Tibial artery (tissue), 4 donors: ENCODE results near the gene LACRT.

Source experiments
- DNase-seq, 2 donors: peaks; one replicate each; pipeline ENCODE4 v3.0.0-alpha.2; 2019
- H3K27ac ChIP-seq, 2 donors: fragments of 200-600 bp; sonication (generic) in 1 of 2; 1 replicate in 1 of 2; 2 replicates in 1 of 2; pipeline ENCODE4 v1.5.1; 2018 to 2019; ENCODE audit warnings: mild to moderate bottlenecking in 1 of 2
- H3K27me3 ChIP-seq, 2 donors: fragments of 200-600 bp; sonication (generic) in 1 of 2; one replicate each; pipeline versions ENCODE4 v1.5.1 to v1.6.0; 2016 to 2019
- H3K36me3 ChIP-seq, 3 donors: fragments of 200-600 bp; sonication (generic) in 2 of 3; one replicate each; pipeline ENCODE4 v1.5.1; 2016 to 2019; ENCODE audit warnings: mild to moderate bottlenecking in 2 of 3
- H3K4me1 ChIP-seq, 4 donors: fragments of 200-600 bp; sonication (generic) in 2 of 4; 1 replicate in 3 of 4; 2 replicates in 1 of 4; pipeline ENCODE4 v1.5.1; 2016 to 2019
- H3K4me3 ChIP-seq, 2 donors: fragments of 200-600 bp; sonication (generic) in 1 of 2; 1 replicate in 1 of 2; 2 replicates in 1 of 2; pipeline ENCODE4 v1.5.1; 2018 to 2019; ENCODE audit warnings: mild to moderate bottlenecking in 2 of 2
- H3K9me3 ChIP-seq, 3 donors: fragments of 200-600 bp; sonication (generic) in 1 of 3; one replicate each; pipeline ENCODE4 v1.5.1; 2016 to 2019
- intact Hi-C: fragments of 100-400 bp; cut with DNase I; formaldehyde crosslinking; loops from one replicate; pipeline ENCODE4 v1.15.0; 2023; ENCODE audit warnings: low total_unique reads
- TF ChIP-seq, protein P1 (sequence below), 2 experiments: fragments of 200-600 bp in 1 of 2; fragments of 450-650 bp in 1 of 2; IDR thresholded peaks; one replicate each; pipeline ENCODE4 v1.5.1; 2017 to 2019; ENCODE audit warnings: antibody characterized with exemption in 2 of 2, mild to moderate bottlenecking in 1 of 2, moderate library complexity in 1 of 2

Gene LACRT

DNA sequence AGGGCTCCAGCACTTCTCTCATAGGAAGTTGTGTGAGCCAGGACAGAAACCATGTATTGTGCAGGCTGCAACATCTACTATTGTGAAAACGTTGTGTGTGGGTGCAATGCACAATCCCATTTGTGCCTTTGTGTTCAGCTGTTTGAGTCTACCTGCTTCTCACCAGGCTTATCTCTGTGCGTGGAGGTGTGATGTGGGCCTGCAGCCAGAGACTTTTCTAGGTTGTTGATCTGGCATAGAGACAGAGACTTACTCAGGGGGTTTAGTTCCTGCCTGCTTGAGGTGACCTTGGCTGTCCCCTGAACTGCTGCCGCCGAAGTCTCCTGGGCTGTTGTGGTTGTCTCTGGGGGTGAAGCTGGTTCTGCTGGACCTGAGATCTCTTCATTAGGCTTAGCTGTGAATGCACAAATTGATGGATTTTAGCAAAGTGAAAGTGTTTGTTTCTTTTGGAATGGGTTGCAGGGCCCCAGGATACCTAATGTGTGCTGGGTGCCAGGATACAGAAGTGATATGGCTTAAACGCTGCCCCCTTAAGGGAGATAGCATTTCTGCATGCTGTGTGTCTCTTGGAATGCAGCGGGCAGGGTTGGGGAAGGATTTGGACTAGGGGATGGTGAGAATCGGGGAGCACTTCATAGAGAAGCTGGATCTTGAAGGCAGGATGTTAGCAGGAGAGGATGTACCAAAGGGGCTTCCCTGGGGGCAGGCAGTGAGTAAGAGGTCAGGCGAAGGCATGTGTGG lies 2.5 kb downstream of the LACRT start:
- Histone ChIP-seq H3K27ac (no peak overlapping the region), H3K4me1 (no peaks in the 10 kb centered on the region), H3K9me3 (no peaks in the 10 kb centered on the region), H3K4me3 (no peak overlapping the region), H3K27me3 (peaks cover 0 to 17% of the 10 kb centered on the region in 2 donors), H3K36me3 (no peaks in the 10 kb centered on the region)
- intact Hi-C loops, result no loop called here
- DNase-seq, result no peak
- TF ChIP-seq, protein P1, sequence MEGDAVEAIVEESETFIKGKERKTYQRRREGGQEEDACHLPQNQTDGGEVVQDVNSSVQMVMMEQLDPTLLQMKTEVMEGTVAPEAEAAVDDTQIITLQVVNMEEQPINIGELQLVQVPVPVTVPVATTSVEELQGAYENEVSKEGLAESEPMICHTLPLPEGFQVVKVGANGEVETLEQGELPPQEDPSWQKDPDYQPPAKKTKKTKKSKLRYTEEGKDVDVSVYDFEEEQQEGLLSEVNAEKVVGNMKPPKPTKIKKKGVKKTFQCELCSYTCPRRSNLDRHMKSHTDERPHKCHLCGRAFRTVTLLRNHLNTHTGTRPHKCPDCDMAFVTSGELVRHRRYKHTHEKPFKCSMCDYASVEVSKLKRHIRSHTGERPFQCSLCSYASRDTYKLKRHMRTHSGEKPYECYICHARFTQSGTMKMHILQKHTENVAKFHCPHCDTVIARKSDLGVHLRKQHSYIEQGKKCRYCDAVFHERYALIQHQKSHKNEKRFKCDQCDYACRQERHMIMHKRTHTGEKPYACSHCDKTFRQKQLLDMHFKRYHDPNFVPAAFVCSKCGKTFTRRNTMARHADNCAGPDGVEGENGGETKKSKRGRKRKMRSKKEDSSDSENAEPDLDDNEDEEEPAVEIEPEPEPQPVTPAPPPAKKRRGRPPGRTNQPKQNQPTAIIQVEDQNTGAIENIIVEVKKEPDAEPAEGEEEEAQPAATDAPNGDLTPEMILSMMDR (IDR thresholded peaks at IDR 0.05), result no peak

DNA sequence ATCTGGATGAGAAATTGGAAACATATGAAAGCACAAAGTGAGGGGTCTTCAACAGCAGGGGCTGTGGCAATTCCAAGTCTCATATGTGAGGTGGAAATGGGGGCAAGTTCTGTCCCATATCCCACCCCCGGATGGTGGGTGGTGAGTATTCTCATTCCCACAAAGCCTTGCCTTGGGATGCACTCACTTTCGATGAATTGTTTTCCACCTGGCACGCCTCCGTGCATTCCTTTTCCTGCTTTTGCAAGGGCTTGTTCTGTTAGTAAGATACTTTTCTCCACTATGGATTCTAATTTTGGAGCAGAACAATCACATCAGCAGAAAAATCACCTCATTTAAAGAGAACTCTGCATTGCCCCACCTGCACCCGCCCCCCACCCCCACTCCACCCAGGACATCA lies 3.1 kb downstream of the LACRT start:
- TF ChIP-seq, protein P1 (IDR thresholded peaks at IDR 0.05), result no peak
- H3K9me3 ChIP-seq, result no peaks in the 10 kb centered on the region
- no peaks in the 10 kb centered on the region for H3K4me1 ChIP-seq

DNA sequence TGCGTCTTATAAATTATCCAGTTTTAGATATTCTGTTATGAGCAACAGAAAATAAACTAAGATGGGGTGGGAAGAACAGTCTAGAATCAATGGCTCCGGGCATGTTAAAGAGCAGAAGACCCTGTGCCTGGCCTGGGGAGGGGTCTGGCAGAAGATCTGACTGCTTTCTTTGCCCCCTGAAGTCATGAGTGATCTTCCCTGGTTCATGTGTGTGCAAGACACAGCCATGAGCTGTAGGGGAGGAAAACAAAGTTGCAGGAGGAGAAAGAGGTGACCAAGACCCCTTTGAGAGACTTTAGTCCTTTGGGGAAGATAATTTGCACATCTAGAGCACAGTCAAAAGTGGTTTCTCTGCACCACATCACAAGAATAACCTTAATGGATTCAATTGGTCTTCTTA lies 4.8 kb downstream of the LACRT start:
- Histone ChIP-seq H3K4me3 (no peak overlapping the region), H3K27ac (no peak overlapping the region), H3K36me3 (no peaks in the 10 kb centered on the region), H3K27me3 (peaks cover 0 to 21% of the 10 kb centered on the region in 2 donors), H3K4me1 (no peaks in the 10 kb centered on the region), H3K9me3 (no peaks in the 10 kb centered on the region)
- DNase-seq, result no peak
- intact Hi-C loops, result no loop called here
- TF ChIP-seq, protein P1 (IDR thresholded peaks at IDR 0.05), result no peak

More for the DNA sequence above, 3.1 kb downstream of the LACRT start:
- Histone ChIP-seq H3K27me3 (peaks cover 0 to 17% of the 10 kb centered on the region in 2 donors), H3K36me3 (no peaks in the 10 kb centered on the region), H3K27ac (no peak overlapping the region), H3K4me3 (no peak overlapping the region)
- intact Hi-C loops, result no loop called here
- DNase-seq, result no peak

- no peak overlapping the region for H3K4me3 ChIP-seq
- H3K4me1 ChIP-seq, result no peaks in the 10 kb centered on the region
- DNase-seq, result no peak
- no peaks in the 10 kb centered on the region for H3K9me3 ChIP-seq
- TF ChIP-seq, protein P1 (IDR thresholded peaks at IDR 0.05), result no peak
- H3K36me3 ChIP-seq, result no peaks in the 10 kb centered on the region
- H3K27ac ChIP-seq, result no peak overlapping the region
- intact Hi-C loops, result no loop called here
- peaks cover 0 to 21% of the 10 kb centered on the region in 2 donors for H3K27me3 ChIP-seq
Observed at GRCh38 chr12:54628186-54628846, 6.4 kb downstream of the LACRT start.

- H3K9me3 ChIP-seq, result no peaks in the 10 kb centered on the region
- H3K27me3 ChIP-seq, result peaks cover 0 to 19% of the 10 kb centered on the region in 2 donors
- DNase-seq, result no peak
- no peak overlapping the region for H3K27ac ChIP-seq
- TF ChIP-seq, protein P1 (IDR thresholded peaks at IDR 0.05), result no peak
- H3K36me3 ChIP-seq, result no peaks in the 10 kb centered on the region
- no peak overlapping the region for H3K4me3 ChIP-seq
- H3K4me1 ChIP-seq, result no peaks in the 10 kb centered on the region
- intact Hi-C loops, result no loop called here
Observed at GRCh38 chr12:54627304-54627703, 7.4 kb downstream of the LACRT start.
